Osteoblast (primary cell): Measurements from ENCODE around the gene ANO6. TPM values are rescaled to one million over a fixed set of nuclear protein-coding genes. Genes with fewer than 3 reads are reported as not detected.

Experiments used
- DNase-seq: peaks from one replicate; pipeline ENCODE4 v3.0.0; 2011; ENCODE audit warnings: low spot score, mixed read lengths; ENCODE audit not compliant: insufficient read length; ENCODE audit errors: missing footprints
- H2AFZ ChIP-seq: 2 replicates; pipeline ENCODE4 v1.6.0; 2011; ENCODE audit warnings: mild to moderate bottlenecking, low read length
- H3K27ac ChIP-seq: 2 replicates; pipeline ENCODE4 v1.5.1; 2011; ENCODE audit warnings: mild to moderate bottlenecking, low read depth, low read length, moderate library complexity
- H3K27me3 ChIP-seq: 2 replicates; pipeline ENCODE4 v1.6.0; 2012; ENCODE audit warnings: mild to moderate bottlenecking, control low read depth, inconsistent platforms, low read length, moderate library complexity; ENCODE audit not compliant: insufficient read depth
- H3K36me3 ChIP-seq: 2 replicates; pipeline ENCODE4 v1.5.1; 2011; ENCODE audit warnings: mild to moderate bottlenecking, low read length, control low read depth, moderate library complexity; ENCODE audit not compliant: insufficient read depth
- H3K4me1 ChIP-seq: 2 replicates; pipeline ENCODE4 v1.5.1; 2011; ENCODE audit warnings: mild to moderate bottlenecking, low read length, control low read depth, moderate library complexity; ENCODE audit not compliant: insufficient read depth
- H3K4me2 ChIP-seq: 2 replicates; pipeline ENCODE4 v1.6.0; 2011; ENCODE audit warnings: mild to moderate bottlenecking, low read length; ENCODE audit not compliant: insufficient read depth
- H3K4me3 ChIP-seq: fragments of 200-600 bp; sonication (generic); 3 replicates; pipeline ENCODE4 v1.5.1; 2012; ENCODE audit warnings: mild to moderate bottlenecking, low read length, inconsistent platforms; ENCODE audit not compliant: insufficient read depth
- H3K79me2 ChIP-seq: 2 replicates; pipeline ENCODE4 v1.6.0; 2012; ENCODE audit warnings: mild to moderate bottlenecking, low read length, control low read depth, inconsistent platforms; ENCODE audit not compliant: insufficient read depth
- H3K9me3 ChIP-seq: 2 replicates; pipeline ENCODE4 v1.5.1; 2011; ENCODE audit warnings: low read depth, low read length, control low read depth
- H4K20me1 ChIP-seq: 2 replicates; pipeline ENCODE4 v1.6.0; 2012; ENCODE audit warnings: mild to moderate bottlenecking, low read length, control low read depth; ENCODE audit not compliant: insufficient read depth
- CTCF ChIP-seq: IDR thresholded peaks from 2 replicates; pipeline ENCODE4 v1.5.1; 2011; ENCODE audit warnings: mild to moderate bottlenecking, low read depth, low read length, moderate library complexity; ENCODE audit errors: extremely low read depth
- total RNA-seq: library from RNA; depleted of rRNA; stranded (reverse); fragments of >200 nt; gene quantifications from 2 replicates; pipeline ENCODE4 v1.2.3, GENCODE V29; 2012

ANO6 gene
- total RNA-seq, 1 donor: 49.9 TPM

DNA sequence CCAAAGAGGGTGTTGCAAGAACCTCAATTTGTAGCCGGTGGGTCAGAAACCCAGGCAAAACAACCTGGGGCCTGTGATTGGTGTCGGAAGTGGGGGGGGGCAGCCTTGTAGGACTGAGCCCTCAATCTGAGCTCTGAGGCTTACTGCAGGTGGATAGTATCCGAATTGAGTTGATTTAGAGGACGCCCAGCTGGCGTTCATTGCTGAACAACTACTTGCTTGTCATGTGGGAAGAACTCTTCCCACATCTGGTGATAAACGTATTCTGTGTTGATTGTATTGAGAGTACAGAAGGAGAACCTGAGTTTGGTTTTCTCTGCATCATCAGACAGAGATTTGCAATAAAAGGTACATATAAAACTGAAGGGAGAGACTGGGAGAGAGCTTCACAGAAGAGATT lies 5.1 kb downstream of the ANO6 start:
- Histone ChIP-seq H4K20me1 (peaks cover 19% of the 10 kb centered on the region), H3K4me1 (peaks cover 4% of the 10 kb centered on the region)
- TF ChIP-seq CTCF: no peak

DNA sequence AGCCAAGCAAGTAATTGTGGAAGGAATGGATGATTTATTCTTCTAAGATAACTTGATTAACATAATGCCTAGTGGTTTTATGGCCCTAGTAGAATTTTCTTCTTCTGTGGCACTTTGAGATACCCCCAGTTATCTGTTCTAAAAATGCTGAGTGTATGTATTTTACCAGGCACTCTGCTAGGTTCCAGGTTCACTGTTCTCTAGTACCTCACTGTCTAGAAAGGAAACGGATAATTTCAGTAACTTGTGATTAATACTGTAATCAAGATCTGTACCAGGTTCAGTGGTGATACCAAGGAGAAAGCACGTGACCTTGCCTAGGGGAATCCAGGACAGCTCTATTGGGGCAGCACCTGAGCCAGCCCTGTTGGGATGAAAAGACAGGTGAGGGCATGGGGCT lies 8.0 kb downstream of the ANO6 start:
- DNase-seq: no peak
- Histone ChIP-seq H3K36me3 (no peaks in the 10 kb centered on the region), H3K4me1 (no peaks in the 10 kb centered on the region), H3K9me3 (no peaks in the 10 kb centered on the region), H3K4me2 (no peak overlapping the region), H3K27ac (no peak overlapping the region), H3K27me3 (no peaks in the 10 kb centered on the region), H3K79me2 (peaks cover 91% of the 10 kb centered on the region), H4K20me1 (peaks cover 16% of the 10 kb centered on the region), H3K4me3 (no peak overlapping the region), H2AFZ (no peak overlapping the region)
- no peak for TF ChIP-seq CTCF

More for the DNA sequence above, 5.1 kb downstream of the ANO6 start:
- no peaks in the 10 kb centered on the region for H3K9me3 ChIP-seq
- no peak overlapping the region for H3K27ac ChIP-seq
- H2AFZ ChIP-seq: no peak overlapping the region
- no peaks in the 10 kb centered on the region for H3K36me3 ChIP-seq
- H3K4me2 ChIP-seq: no peak overlapping the region
- peaks cover 97% of the 10 kb centered on the region for H3K79me2 ChIP-seq
- no peaks in the 10 kb centered on the region for H3K27me3 ChIP-seq
- no peak overlapping the region for H3K4me3 ChIP-seq
- no peak for DNase-seq

DNA sequence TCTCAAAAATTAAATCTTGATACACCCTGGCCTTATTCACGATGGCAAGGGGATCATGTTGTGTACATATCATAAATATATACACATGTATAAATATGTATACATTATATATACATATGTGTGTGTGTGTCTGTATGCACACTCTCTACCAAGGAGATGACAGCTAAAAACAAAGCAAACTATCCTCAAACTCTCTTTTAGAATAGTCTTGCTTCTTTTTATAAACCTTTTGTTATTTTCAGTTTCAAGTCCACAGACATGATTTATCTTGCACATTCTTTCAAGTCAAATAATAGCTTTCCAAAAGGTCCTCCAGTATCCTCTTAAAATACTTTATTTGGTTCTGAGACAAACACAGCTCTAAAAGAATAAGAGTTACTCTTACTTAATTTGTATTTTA lies 8.4 kb downstream of the ANO6 start:
- no peaks in the 10 kb centered on the region for H3K27me3 ChIP-seq
- H3K27ac ChIP-seq: no peak overlapping the region
- H3K4me1 ChIP-seq: no peaks in the 10 kb centered on the region
- H2AFZ ChIP-seq: no peak overlapping the region
- no peaks in the 10 kb centered on the region for H3K36me3 ChIP-seq
- H4K20me1 ChIP-seq: peaks cover 16% of the 10 kb centered on the region
- no peaks in the 10 kb centered on the region for H3K9me3 ChIP-seq
- no peak for TF ChIP-seq CTCF
- peaks cover 89% of the 10 kb centered on the region for H3K79me2 ChIP-seq
- H3K4me2 ChIP-seq: no peak overlapping the region
- no peak for DNase-seq
- H3K4me3 ChIP-seq: no peak overlapping the region

- H3K4me1 ChIP-seq: peaks cover 3% of the 10 kb centered on the region
- no peak overlapping the region for H3K4me3 ChIP-seq
- no peaks in the 10 kb centered on the region for H3K27me3 ChIP-seq
- DNase-seq: no peak
- TF ChIP-seq CTCF: no peak
- no peak overlapping the region for H2AFZ ChIP-seq
- peaks cover 7% of the 10 kb centered on the region for H4K20me1 ChIP-seq
- peaks cover 79% of the 10 kb centered on the region for H3K79me2 ChIP-seq
- H3K27ac ChIP-seq: no peak overlapping the region
- no peak overlapping the region for H3K4me2 ChIP-seq
- no peaks in the 10 kb centered on the region for H3K36me3 ChIP-seq
- no peaks in the 10 kb centered on the region for H3K9me3 ChIP-seq
These were observed 10.1 kb downstream of the ANO6 start for GRCh38 chr12:45226021-45226420.
